GM06990 (cell line): Measurements from ENCODE around the gene PTAFR.

ENCODE experiments used
- DNase-seq: peaks from one replicate; pipeline ENCODE4 v3.0.0-alpha.2; 2011; ENCODE audit not compliant: insufficient read length; ENCODE audit errors: extremely low read depth
- H3K27me3 ChIP-seq: replicated peaks from 2 replicates; pipeline ENCODE4 v1.6.0; 2011; ENCODE audit warnings: low read length; ENCODE audit not compliant: control insufficient read depth, insufficient read depth
- H3K36me3 ChIP-seq: 2 replicates; pipeline ENCODE4 v1.5.1; 2011; ENCODE audit warnings: low read length; ENCODE audit not compliant: control insufficient read depth, insufficient read depth
- H3K4me3 ChIP-seq: replicated peaks from 2 replicates; pipeline ENCODE4 v1.5.1; 2011; ENCODE audit warnings: low read depth, mild to moderate bottlenecking, control low read depth, low read length
- CTCF ChIP-seq: IDR thresholded peaks from 2 replicates; pipeline ENCODE4 v1.5.1; 2011; ENCODE audit warnings: low read length, control low read depth, mild to moderate bottlenecking, inconsistent platforms; ENCODE audit not compliant: insufficient read depth, poor library complexity, severe bottlenecking

The PTAFR gene

DNA sequence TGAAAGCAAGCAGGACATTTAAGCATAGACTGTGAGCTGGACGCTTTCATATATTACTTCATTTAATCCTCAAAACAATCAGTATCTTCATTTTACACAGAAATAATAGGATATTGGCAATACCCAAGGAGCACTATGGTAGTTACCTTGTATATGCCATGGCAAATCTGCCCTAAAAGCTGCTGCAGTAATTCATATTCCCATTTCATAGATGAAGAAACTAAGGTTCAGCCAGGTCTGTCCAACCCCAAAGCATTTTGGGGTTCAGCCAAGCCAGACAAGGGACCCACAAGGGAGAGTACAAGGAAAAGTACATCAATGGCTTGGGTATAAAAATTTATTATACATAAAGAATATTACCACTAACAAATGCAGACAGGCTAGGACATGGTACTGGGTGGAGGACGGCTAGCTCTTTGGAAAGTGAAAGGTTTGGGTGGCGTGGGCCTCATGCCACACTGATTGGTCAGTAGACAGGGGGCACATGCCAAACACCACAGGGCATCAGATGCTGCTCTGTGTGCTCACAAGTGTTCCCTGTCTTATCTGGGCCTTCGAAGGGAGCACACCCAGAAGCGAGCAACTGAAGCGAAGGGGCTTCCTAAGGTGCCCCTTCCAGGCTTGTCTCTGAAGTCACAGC lies 23.9 kb upstream of the PTAFR start:
- H3K36me3 ChIP-seq = peaks cover 33% of the 10 kb centered on the region
- H3K4me3 ChIP-seq = peak overlapping the region; percentile 22; the same call in 1 of the 2 replicates
- TF ChIP-seq CTCF = no peak
- DNase-seq = no peak
- no peaks in the 10 kb centered on the region for H3K27me3 ChIP-seq

DNA sequence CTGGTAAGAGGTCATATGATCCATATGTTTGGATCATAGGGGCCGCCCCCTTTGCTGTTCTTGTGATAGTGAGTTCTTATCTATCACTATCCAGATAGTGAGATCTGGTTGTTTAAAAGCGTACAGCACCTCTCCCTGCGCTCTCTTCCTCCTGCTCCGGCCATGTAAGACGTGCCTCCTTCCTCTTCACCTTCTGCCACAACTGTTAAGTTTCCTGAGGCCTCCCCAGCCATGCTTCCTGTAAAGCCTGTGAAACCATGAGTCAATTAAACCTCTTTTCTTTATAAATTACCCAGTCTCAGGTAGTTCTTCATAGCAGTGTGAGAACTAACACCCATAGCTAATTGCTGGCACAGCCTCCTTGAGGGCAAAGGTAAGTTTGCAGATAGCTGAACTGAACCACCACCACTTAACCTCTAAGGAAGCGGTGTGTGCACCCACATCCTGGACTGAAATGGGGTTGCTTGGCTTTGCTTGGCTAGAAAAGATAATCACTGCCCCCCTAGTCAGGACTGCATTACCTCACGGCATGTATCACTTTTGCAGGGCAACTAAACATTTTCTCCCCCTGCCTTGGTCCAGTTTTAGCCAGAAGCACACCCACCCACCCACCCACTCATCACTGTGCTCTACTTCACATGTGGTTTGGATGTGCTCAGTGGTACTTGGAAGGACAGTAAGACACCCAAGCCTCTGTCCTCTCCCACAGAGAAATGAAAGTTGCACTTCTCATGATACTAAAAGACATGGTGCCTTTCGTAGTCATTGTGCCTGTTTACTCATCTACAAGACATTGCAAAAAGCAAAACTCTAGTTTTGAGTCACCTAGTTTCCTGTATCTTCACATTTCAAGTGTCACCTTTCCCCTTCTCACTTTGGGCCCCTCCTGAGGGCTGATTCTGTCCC lies 23.1 kb upstream of the PTAFR start:
- DNase-seq = peak; percentile 81
- Histone ChIP-seq H3K27me3 (no peaks in the 10 kb centered on the region), H3K36me3 (peaks cover 32% of the 10 kb centered on the region), H3K4me3 (no peak overlapping the region)
- TF ChIP-seq CTCF = no peak

DNA sequence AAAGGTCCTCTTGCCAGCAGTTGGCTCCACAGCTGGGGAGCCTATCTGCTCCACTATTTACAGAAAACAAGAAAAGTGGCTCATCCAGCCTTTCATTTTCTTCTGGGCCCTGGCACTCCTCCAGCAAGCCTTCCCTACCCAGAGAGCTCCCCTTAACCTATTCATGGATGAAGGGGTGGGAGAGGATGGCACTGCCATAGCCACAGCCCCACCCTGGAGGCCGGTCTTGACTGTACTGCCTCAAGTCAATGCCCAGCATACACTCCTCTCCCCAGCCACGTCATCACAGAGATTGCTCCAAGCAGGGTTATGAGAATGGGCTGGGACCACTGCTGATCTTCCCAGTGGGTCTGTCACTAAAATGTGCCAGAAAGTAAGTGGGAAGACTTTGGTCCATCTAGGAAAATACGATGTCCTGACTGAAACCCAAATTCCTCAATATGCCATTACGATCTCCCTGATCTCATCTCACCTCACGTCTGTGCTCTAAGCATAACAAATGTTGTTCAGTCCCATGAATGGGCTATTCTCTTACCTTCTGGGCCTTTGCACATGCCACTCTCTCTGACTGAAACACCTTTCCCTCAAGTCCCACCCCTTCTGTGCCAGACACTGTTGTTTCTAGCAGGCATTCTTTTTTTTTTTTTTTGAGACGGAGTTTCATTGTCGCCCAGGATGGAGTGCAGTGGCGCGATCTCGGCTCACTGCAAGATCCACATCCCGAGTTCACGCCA lies 21.4 kb upstream of the PTAFR start:
- H3K4me3 ChIP-seq = no peak overlapping the region
- no peak for TF ChIP-seq CTCF
- H3K27me3 ChIP-seq = no peaks in the 10 kb centered on the region
- DNase-seq = no peak
- H3K36me3 ChIP-seq = peaks cover 20% of the 10 kb centered on the region

DNA sequence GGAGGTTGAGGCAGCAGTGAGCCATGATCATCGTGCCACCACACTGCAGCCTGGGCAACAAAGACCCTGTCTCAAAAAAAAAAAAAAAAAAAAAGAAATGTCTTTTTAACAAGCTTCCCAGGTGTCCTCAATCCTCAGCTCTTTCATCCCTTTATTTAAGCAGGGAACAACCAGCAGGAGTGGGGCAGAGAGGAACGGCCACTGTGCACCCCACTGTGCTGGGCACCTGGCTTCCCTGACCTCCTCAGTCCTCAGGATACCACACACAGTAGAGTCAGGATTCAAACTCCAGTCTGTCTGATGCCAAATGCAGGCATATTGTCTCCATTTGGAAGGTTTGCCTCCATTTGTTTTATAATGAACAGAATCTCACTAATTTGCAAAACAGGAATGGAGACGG lies 19.8 kb upstream of the PTAFR start:
- no peak for TF ChIP-seq CTCF
- no peak overlapping the region for H3K4me3 ChIP-seq
- no peaks in the 10 kb centered on the region for H3K27me3 ChIP-seq
- peaks cover 18% of the 10 kb centered on the region for H3K36me3 ChIP-seq
- no peak for DNase-seq

- no peak for TF ChIP-seq CTCF
- H3K27me3 ChIP-seq = no peaks in the 10 kb centered on the region
- H3K36me3 ChIP-seq = peaks cover 13% of the 10 kb centered on the region
- H3K4me3 ChIP-seq = no peak overlapping the region
- no peak for DNase-seq
Observed at GRCh38 chr1:28195780-28196179, 19.3 kb upstream of the PTAFR start.
